K562 (cell line): Measurements from ENCODE around the gene SYCN. TPM values are rescaled to one million over a fixed set of nuclear protein-coding genes. Genes with fewer than 3 reads are reported as not detected.

Experiments
- ATAC-seq: fragments of 200-7000 bp; cut with Tn5 transposase; 3 replicates; pipeline ENCODE4 v1.9.1; 2020; ENCODE audit warnings: moderate library complexity
- BruUV-seq: library from RNA; stranded (reverse); fragments of 400-500 nt; replicated peaks from 2 replicates; lab custom pipeline; 2021; lab: Mats Ljungman, UMichigan
- CTCF ChIA-PET: fragments of 300-600 bp; formaldehyde crosslinking; extraction: SDS; loops from one replicate; lab custom pipeline; 2021; ENCODE audit warnings: low intra/inter-chr PET ratio; lab: Yijun Ruan, JAX
- POLR2A ChIA-PET: fragments of 300-600, 350-650 bp; sonication (Branson Sonifier 250); formaldehyde crosslinking; extraction: SDS; loops from one replicate; lab custom pipeline; 2021; ENCODE audit warnings: antibody characterized with exemption, inconsistent platforms; lab: Yijun Ruan, JAX
- DNase-seq, 4 experiments: peaks; one replicate each; pipeline versions ENCODE4 v3.0.0 to v3.0.0-alpha.2; 2011 to 2018; ENCODE audit warnings: low spot score in 3 of 4, mixed read lengths in 3 of 4; ENCODE audit errors: extremely low read depth in 1 of 4
- FAIRE-seq: peaks from 2 replicates; lab custom pipeline; 2011; peaks lifted over from hg19 to GRCh38; lab: Jason Lieb, UNC
- H2AFZ ChIP-seq: 2 replicates; pipeline ENCODE4 v1.6.0; 2011; ENCODE audit warnings: low read depth, low read length, control low read depth, inconsistent platforms
- H3K27ac ChIP-seq: fragments of 200-600 bp; 3 replicates; pipeline ENCODE4 v1.8.0; 2011; ENCODE audit warnings: low read depth, mild to moderate bottlenecking, control low read depth, inconsistent platforms, low read length, moderate library complexity, mixed read lengths; ENCODE audit errors: extremely low read depth
- H3K27me3 ChIP-seq, 2 experiments: fragments of 300-600 bp in 1 of 2; 2 replicates in 1 of 2; 3 replicates in 1 of 2; pipeline versions ENCODE4 v1.6.0 to v1.8.0; 2011; ENCODE audit warnings: inconsistent platforms in 2 of 2, low read length in 2 of 2, mild to moderate bottlenecking in 1 of 2, mixed read lengths in 1 of 2, moderate library complexity in 1 of 2; ENCODE audit not compliant: control insufficient read depth in 2 of 2, insufficient read depth in 2 of 2
- H3K36me3 ChIP-seq: fragments of 300-600 bp; 3 replicates; pipeline ENCODE4 v1.8.0; 2011; ENCODE audit warnings: mild to moderate bottlenecking, low read length, inconsistent platforms; ENCODE audit not compliant: control insufficient read depth, insufficient read depth
- H3K4me1 ChIP-seq, 2 experiments: fragments of 200-600 bp in 1 of 2; replicated peaks in 1 of 2; 2 replicates in 1 of 2; 3 replicates in 1 of 2; pipeline versions ENCODE4 v1.5.1 to v1.8.0; 2011; ENCODE audit warnings: inconsistent platforms in 2 of 2, low read length in 2 of 2, mild to moderate bottlenecking in 1 of 2, mixed read lengths in 1 of 2, moderate library complexity in 1 of 2; ENCODE audit not compliant: control insufficient read depth in 2 of 2, insufficient read depth in 2 of 2
- H3K4me2 ChIP-seq: 2 replicates; pipeline ENCODE4 v1.6.1; 2011; ENCODE audit warnings: low read length, control low read depth, inconsistent platforms, mixed read lengths; ENCODE audit not compliant: insufficient read depth
- H3K4me3 ChIP-seq: fragments of 200-600 bp; sonication (generic), shearing (Covaris generic); 2 replicates; pipeline ENCODE4 v1.5.1; 2016; ENCODE audit warnings: control low read depth, inconsistent platforms
- H3K79me2 ChIP-seq: fragments of 200-600 bp; 3 replicates; pipeline ENCODE4 v1.8.0; 2011; ENCODE audit warnings: low read length, inconsistent platforms; ENCODE audit not compliant: control insufficient read depth, insufficient read depth
- H3K9ac ChIP-seq, 2 experiments: 2 replicates each; pipeline versions ENCODE4 v1.6.0 to v1.6.1; 2011; ENCODE audit warnings: low read depth in 2 of 2, low read length in 2 of 2, control low read depth in 1 of 2, inconsistent platforms in 1 of 2, mild to moderate bottlenecking in 1 of 2, mixed read lengths in 1 of 2; ENCODE audit not compliant: insufficient read depth in 1 of 2
- H3K9me1 ChIP-seq: one replicate; pipeline ENCODE4 v1.6.0; 2011; ENCODE audit warnings: inconsistent platforms, mild to moderate bottlenecking, low read length, moderate library complexity; ENCODE audit not compliant: control insufficient read depth, insufficient read depth
- H3K9me3 ChIP-seq: replicated peaks from 2 replicates; pipeline ENCODE4 v1.5.1; 2011; ENCODE audit warnings: low read depth, low read length, inconsistent platforms; ENCODE audit not compliant: control insufficient read depth, insufficient read depth
- H4K20me1 ChIP-seq: replicated peaks from 2 replicates; pipeline ENCODE4 v1.6.1; 2011; ENCODE audit warnings: low read length, inconsistent platforms, mixed read lengths; ENCODE audit not compliant: control insufficient read depth, insufficient read depth
- DACH1 ChIP-seq: fragments of 450-650 bp; IDR thresholded peaks from 2 replicates; pipeline ENCODE4 v1.6.1; 2018; ENCODE audit not compliant: partially characterized antibody
- EP400 ChIP-seq: fragments of 450-650 bp; IDR thresholded peaks from 2 replicates; pipeline ENCODE4 v1.6.1; 2017; ENCODE audit warnings: antibody characterized with exemption, mild to moderate bottlenecking, moderate library complexity
- FOXJ2 ChIP-seq: fragments of 200-800 bp; sonication (Bioruptor generic); IDR thresholded peaks from 2 replicates; pipeline ENCODE4 v1.6.1; 2016; ENCODE audit warnings: missing genetic modification characterization, missing compliant biosample characterization
- GTF2F1 ChIP-seq: IDR thresholded peaks from 2 replicates; pipeline ENCODE4 v1.6.1; 2011; ENCODE audit warnings: low read depth, low read length, improper control_type of control experiment
- HLTF ChIP-seq: fragments of 450-650 bp; IDR thresholded peaks from 2 replicates; pipeline ENCODE4 v1.6.1; 2016
- JUNB ChIP-seq: fragments of 450-650 bp; formaldehyde crosslinking; conservative IDR thresholded peaks from 2 replicates; pipeline ENCODE4 v1.4.0; 2020; ENCODE audit warnings: mild to moderate bottlenecking
- NCOR1 ChIP-seq: fragments of 450-650 bp; IDR thresholded peaks from 2 replicates; pipeline ENCODE4 v1.6.1; 2016; ENCODE audit warnings: mild to moderate bottlenecking, moderate library complexity
- NFATC3 ChIP-seq: fragments of 450-650 bp; IDR thresholded peaks from 2 replicates; pipeline ENCODE4 v1.6.1; 2017; ENCODE audit warnings: mild to moderate bottlenecking
- PML ChIP-seq: IDR thresholded peaks from 2 replicates; pipeline ENCODE4 v1.6.1; 2012; ENCODE audit warnings: low read length, inconsistent platforms
- RNF2 ChIP-seq: sonication (generic); IDR thresholded peaks from 2 replicates; pipeline ENCODE4 v1.6.1; 2016
- SPI1 ChIP-seq: IDR thresholded peaks from 2 replicates; pipeline ENCODE4 v1.6.1; 2011; ENCODE audit warnings: low read depth, low read length, control low read depth, borderline replicate concordance
- SRSF1 ChIP-seq: fragments of 200-400 bp; formaldehyde crosslinking; IDR thresholded peaks from 2 replicates; pipeline ENCODE4 v1.6.1; 2017; ENCODE audit warnings: mild to moderate bottlenecking, low read depth, low read length, moderate library complexity
- THRAP3 ChIP-seq: fragments of 450-650 bp; IDR thresholded peaks from 2 replicates; pipeline ENCODE4 v1.6.1; 2016; ENCODE audit warnings: mild to moderate bottlenecking, inconsistent platforms, borderline replicate concordance
- WGBS: fragments of 100-300 bp; shearing (Covaris generic); methylation state at CpG from one replicate; pipeline ENCODE4 v1.1.6; 2016; ENCODE audit warnings: low coverage, mixed read lengths; ENCODE audit not compliant: insufficient coverage; ENCODE audit errors: missing lambda C conversion rate; 5-methylcytosine and 5-hydroxymethylcytosine counted together
- in situ Hi-C: fragments of 300-500 bp; cut with MboI; formaldehyde crosslinking; loops from 4 replicates; pipeline ENCODE4 v1.15.0; 2018; ENCODE audit warnings: inconsistent platforms, mixed read lengths
- intact Hi-C: fragments of 100-400 bp; cut with micrococcal nuclease; formaldehyde crosslinking; loops from 2 replicates; pipeline ENCODE4 v1.14.2; 2022
- polyA plus RNA-seq, 8 experiments: library from polyadenylated mRNA; depleted of rRNA in 4 of 8; stranded (reverse) in 5 of 8; unstranded in 3 of 8; fragments of >200 nt; fragmentation: Nextera tagmentation in 2 of 8; fragmentation: Illumina TruSeq in 1 of 8; extraction: Ambion mirVana in 2 of 8; extraction: Trizol in 1 of 8; gene quantifications; 2 replicates each; pipeline versions ENCODE4 v1.2.1 to v1.2.3, GENCODE V29; 2011 to 2014; ENCODE audit warnings: inconsistent platforms in 1 of 8, missing spikeins in 1 of 8
- total RNA-seq, 7 experiments: library from RNA; depleted of rRNA in 6 of 7; stranded (reverse); fragments of >200 nt in 6 of 7; fragmentation: Illumina TruSeq in 2 of 7; extraction: Trizol in 2 of 7; gene quantifications; 2 replicates each; pipeline versions ENCODE4 v1.2.1 to v1.2.3, GENCODE V29; 2011 to 2021; ENCODE audit warnings: low replicate concordance in 1 of 7

SYCN gene
- total and polyA plus RNA-seq, 9 of the 15 experiments (the other 6 are each of a cell fraction or from before 2014, with no cell fraction given) = not detected

DNA sequence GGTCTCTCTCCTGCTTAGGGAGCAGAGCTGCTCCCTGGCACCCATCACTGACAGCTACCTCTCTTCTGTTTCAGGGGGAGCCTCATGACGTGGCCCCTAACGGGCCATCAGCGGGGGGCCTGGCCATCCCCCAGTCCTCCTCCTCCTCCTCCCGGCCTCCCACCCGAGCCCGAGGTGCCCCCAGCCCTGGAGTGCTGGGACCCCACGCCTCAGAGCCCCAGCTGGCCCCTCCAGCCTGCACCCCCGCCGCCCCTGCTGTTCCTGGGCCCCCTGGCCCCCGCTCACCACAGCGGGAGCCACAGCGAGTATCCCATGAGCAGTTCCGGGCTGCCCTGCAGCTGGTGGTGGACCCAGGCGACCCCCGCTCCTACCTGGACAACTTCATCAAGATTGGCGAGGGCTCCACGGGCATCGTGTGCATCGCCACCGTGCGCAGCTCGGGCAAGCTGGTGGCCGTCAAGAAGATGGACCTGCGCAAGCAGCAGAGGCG is 30.5 kb downstream of the SYCN start:
- H3K9me1 ChIP-seq = no peaks in the 10 kb centered on the region
- intact Hi-C loops (no loop called here), in situ Hi-C loops (no loop called here)
- whole genome bisulfite sequencing = 93% methylated on average over 11 of the region's 25 CpGs
- no peaks in the 10 kb centered on the region for H3K27me3 ChIP-seq
- POLR2A ChIA-PET = interaction anchor here (0.6 kb wide), 2 partner anchors 10 to 230 kb away, joined by 3 to 5 read pairs; no protein-coding TSS in a partner anchor
- no peak overlapping the region for H3K9ac ChIP-seq
- FAIRE-seq = no peak
- CTCF ChIA-PET = no interaction called here
- no peak overlapping the region for H3K4me3 ChIP-seq
- H3K79me2 ChIP-seq = no peaks in the 10 kb centered on the region
- DNase-seq = no peak
- no peaks in the 10 kb centered on the region for H3K9me3 ChIP-seq
- H3K36me3 ChIP-seq = peaks cover 56% of the 10 kb centered on the region; the same call in 1 of the 3 replicates
- no TSS peak for BruUV-seq
- no peak overlapping the region for H3K4me2 ChIP-seq
- H2AFZ ChIP-seq = no peak overlapping the region
- H3K27ac ChIP-seq = no peak overlapping the region
- no peak for ATAC-seq
- no peaks in the 10 kb centered on the region; the same call in 1 of the 2 replicates for H4K20me1 ChIP-seq
- TF ChIP-seq JUNB = no peak
- TF ChIP-seq PML = no peak
- no peak for TF ChIP-seq EP400
- TF ChIP-seq HLTF = no peak
- TF ChIP-seq GTF2F1 = no peak
- TF ChIP-seq SPI1 = no peak
- no peak for TF ChIP-seq THRAP3
- no peak for TF ChIP-seq RNF2
- no peak for TF ChIP-seq SRSF1
- TF ChIP-seq NCOR1 = no peak
- TF ChIP-seq FOXJ2 = no peak
- TF ChIP-seq NFATC3 = no peak
- TF ChIP-seq DACH1 = no peak
- peaks cover 0 to 33% of the 10 kb centered on the region in 2 experiments; a peak in 2 of 5 replicates for H3K4me1 ChIP-seq
